HG03108 (cell line): ENCODE measurements around the gene PRPSAP1.

Experiments used
- ATAC-seq: cut with Tn5 transposase; IDR thresholded peaks from one replicate; pipeline ENCODE4 v1.9.1; 2021; ENCODE audit warnings: moderate library complexity; ENCODE audit not compliant: unreplicated experiment

Gene PRPSAP1

DNA sequence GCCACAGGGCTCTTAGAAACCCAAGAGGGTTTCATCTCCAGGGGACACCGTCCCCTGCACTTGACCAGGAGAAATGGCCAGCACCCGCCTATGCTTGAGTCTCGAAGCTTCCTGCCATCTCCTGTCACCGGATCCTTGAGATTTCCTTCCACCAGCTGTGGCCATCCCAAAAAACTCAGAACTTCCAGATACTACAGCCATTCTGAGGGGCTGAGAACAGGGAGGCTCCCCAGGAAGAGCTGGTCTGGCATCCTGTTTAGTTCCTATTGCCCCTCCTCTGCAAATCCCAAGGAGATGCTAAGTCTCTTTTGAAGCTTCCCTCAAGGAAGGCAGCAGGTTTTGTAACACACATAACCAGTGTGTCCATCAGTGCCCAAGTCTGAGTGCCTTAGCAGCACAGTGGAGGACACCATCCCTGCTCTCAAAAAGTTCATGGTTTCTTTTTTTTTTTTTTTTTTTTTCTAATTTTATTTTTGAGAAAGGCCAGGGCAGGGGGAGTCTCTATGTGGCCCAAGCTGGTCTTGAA lies 86.6 kb downstream of the PRPSAP1 start:
- ATAC-seq = no peak

DNA sequence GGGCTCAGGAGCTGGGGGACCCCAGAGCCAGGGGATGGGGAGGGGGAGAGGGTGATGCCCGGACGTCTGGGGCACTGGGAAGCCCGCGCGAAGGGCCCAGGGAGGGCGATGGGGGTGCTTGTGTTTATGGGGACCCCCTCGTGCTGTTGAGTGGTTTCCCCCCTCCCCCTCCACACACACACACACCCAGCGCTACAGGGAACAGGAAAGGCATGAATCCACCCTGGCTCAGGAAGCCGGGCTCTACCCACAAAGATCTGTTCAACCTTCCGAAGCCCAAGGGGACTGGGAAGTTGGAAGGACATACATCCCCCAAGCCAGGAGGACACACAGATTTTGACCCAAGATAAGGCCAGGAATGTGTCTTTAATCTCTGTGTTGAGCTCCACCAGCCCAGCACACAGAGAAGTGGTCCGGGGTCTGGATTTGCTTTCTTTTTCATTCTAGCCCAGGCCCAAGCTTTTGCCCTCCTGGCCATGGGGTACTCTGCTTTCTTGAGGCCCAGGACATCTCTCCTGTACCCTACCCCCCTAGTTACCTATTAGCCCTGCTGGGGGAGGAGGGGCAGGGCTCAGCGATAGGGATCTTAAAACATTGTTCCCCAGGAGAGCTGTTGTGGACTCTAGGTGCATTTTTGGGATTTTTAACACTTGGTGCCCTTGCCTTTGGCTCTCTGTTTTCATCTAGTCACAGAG lies 87.3 kb downstream of the PRPSAP1 start:
- ATAC-seq = no peak

DNA sequence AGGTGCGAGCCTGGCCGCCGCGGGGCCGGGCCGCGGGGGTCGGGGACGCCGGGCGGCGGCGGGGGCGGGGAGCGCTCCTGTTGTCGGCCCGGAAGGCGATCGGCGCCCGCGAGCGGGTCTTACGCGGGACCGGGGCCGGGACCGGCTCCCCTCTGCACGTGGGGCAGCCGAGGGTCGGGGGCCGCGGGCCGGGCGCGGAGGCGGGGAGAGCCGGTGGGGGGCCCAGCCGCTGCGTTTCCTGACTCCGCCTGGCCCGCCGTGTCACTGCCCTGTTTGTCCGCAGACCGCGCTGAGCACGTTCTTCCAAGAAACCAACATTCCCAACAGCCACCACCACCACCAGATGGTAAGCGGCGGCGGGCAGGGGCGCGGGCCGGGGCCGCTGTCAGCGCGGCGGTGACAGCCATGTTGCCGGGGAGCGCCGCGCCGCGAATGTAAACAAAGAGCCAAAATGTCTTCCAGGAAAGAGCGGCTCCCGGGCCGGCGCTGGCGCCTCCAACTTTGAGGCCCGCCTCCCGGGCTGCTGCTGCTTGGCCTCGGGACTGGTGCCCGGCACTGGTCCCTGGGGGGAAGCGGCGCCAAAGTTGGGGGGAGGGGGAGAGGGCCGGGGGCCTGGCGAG lies 88.0 kb downstream of the PRPSAP1 start:
- no peak for ATAC-seq

DNA sequence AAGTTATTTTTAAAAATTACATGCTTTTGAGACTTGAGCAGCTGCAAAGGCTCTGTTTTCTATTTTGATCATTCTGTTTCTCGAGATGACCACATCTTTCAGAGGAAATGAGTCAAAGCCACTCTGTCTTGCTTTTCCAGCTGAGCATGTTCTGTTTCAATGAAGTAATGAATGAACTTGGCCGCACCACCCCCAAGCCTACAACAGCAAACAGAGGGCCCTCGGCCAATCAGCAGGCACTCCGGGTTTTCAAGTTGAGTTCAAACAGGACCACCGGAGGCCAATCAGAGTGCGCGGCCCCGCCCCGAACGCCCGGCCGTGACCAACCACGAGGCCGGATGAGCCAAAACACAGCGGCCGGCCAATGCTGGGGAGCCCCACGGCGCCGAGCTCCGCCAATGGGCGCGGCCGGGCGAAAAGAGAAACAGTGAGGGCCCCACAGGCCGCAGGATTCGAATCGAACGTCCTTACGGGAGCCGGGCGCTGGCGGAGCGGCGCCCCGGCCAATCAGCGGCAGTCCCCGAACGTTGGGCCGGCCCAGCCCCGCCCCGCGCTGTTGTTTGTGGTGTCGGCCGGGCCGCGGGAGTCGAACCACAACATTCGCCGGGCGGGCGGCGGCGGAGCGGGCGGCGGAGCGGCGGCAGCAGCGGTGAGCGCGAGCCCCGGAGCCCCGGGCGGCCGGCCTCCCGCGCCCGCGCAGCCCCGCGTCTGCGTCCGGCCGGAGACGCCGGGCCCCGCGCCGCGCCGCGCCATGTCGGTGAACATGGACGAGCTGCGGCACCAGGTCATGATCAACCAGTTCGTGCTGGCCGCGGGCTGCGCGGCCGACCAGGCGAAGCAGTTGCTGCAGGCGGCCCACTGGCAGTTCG lies 88.7 kb downstream of the PRPSAP1 start, which contains the start of gene UBALD2:
Gene UBALD2 (plus strand): TSS at position 594 of the 869 bp plus-strand sequence. CDS start 158 bp downstream, at position 752.
- ATAC-seq = peak; percentile 69

DNA sequence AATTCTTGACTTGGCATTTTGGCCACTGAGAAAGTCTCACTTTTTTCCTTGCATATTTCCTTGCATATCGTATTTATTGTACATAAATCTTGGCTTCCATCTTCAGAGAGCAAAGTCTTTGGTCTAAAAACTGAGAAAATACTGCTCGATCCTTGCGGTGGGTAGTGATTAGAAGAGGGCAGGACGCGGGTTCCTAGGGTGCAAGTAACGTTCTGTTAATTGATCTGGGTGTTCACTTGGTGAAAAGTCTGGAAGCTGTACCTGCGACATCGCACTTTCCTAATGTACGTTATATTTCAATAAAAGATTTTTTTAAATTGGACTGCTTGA lies 89.3 kb downstream of the PRPSAP1 start:
- no peak for ATAC-seq

DNA sequence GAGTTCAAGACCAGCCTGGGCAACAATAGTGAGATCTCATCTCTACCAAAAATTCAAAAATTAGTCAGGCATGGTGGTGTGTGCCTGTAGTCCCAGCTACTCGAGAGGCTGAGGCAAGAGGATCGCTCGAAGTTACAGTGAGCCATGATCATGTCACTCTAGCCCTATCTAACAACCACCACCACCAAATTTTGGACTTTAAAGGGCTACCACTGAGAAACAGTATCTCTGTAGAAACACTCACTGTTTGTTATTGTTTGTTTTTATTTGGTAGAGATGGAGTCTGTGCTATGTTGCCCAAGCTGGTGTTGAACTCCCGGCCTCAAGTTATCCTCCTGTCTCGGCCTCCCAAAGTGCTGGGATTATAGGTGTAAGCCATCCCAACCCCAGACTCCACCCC lies 89.8 kb downstream of the PRPSAP1 start:
- ATAC-seq = no peak

DNA sequence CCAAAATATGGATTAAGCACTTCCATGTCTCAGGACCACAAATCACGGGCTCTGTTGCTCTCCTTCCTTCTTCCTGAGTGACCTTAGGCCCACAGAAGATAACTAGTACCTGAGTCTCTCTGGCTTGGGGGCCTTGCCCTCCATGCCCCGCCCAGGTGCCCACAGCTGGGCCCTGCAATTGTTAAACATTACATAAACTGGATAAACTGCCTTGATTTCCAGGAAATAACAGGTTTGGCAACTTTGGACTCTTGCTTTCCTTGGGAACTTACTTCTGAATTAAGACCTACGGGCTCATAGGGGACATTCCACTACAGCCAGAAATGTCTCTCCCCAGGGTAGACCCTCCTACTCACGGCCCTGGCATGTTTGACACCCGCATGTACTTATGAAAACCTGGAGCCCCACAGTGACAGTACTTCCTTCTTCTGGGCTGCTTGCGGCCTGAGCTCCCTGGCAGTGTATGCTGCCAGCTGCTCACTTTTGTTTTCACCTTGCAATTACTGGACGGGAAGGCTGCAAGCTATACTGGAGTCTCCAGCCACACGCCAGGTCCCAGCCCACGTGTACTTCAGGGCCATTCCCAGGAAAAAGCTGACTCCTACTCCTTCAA lies 90.9 kb downstream of the PRPSAP1 start:
- ATAC-seq = peak; percentile 15

DNA sequence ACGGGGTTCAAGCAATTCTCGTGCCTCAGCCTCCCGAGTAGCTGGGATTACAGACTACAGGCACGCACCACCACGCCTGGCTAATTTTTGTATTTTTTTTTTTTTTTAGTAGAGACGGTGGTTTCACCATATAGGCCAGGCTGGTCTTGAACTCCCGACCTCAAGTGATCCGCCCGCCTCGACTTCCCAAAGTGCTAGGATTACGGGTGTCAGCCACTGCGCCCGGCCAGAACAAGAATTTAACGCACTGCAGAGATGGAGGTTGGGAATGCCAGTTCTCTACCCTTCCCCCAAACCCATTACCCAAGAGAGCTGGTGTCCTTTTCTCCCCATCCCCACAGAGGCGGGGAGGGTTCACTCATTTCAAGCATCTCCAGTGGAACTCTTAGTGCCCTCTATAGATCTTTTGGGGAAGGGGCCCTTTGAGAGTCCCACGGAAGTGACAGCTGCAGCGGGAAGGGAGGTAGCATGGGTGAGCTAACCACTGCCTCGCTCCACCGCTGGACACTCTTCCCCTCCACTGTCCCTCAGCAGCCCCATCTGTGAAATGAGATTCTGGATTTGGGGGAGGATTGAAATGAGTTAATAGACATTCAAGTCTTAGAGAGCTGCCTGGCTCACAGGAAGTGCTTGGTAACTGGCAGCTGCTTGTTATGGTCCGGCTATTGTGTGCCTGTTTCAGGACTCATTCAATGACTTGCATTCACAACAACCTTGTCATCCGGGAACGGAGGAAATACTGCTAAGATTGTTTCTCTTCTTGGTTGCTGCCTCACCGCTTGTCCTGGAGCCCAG lies 92.1 kb downstream of the PRPSAP1 start:
- no peak for ATAC-seq

DNA sequence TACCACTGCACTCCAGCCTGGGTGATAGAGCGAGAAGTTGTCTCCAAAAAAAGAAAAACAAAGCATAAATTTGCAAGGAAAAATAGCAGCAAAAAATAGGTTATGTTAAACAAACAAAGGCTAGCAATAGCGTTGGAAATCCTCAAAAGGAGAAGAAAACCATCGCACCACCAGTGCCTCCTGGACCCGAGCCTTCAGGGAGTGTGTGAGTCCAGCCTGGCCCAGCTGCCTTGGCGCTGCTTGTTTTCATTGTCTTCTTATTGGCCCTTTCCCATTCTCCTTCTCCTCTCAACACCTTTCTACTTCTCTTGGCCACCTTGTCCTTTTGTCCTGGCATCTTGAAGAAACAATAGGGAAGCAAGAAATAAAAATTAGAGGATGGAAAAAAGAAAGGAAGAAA lies 93.0 kb downstream of the PRPSAP1 start:
- ATAC-seq = no peak

DNA sequence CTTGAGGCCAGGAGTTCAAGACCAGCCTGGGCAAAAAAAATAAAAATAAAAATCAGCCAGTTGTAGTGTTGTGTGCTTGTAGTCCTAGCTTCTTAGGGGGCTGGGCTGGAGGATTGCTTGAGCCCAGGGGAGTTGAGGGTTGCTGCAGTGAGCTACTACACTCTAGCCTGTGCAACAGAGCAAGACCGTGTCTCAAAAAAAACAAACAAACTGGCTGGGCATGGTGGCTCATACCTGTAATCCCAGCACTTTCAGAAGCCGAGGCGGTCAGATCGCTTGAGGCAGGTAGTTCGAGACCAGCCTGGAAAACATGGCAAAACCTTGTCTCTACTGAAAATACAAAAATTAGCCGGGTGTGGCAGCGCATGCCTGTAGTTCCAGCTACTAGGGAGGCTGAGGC lies 93.5 kb downstream of the PRPSAP1 start:
- no peak for ATAC-seq
